ENCODE measurements around the gene AHNAK2. TPM values are rescaled to one million over a fixed set of nuclear protein-coding genes. Genes with fewer than 3 reads are reported as not detected.
"Not testable (repeated sequence)": the region's sequence is repeated elsewhere in the genome, so short reads cannot be mapped to it uniquely, and the experiment has no call there.

The AHNAK2 gene
- 12.3 and 13.3 TPM in 2 replicates for total RNA-seq (2014; rRNA removed; shearing (Covaris generic))
- 5.8 and 8.0 TPM in 2 replicates for polyA plus RNA-seq (2015; cell fraction: cytosol; rRNA removed)
- 97.1 and 159 TPM in 2 replicates for polyA plus RNA-seq (2015; cell fraction: nucleus; rRNA removed)

DNA sequence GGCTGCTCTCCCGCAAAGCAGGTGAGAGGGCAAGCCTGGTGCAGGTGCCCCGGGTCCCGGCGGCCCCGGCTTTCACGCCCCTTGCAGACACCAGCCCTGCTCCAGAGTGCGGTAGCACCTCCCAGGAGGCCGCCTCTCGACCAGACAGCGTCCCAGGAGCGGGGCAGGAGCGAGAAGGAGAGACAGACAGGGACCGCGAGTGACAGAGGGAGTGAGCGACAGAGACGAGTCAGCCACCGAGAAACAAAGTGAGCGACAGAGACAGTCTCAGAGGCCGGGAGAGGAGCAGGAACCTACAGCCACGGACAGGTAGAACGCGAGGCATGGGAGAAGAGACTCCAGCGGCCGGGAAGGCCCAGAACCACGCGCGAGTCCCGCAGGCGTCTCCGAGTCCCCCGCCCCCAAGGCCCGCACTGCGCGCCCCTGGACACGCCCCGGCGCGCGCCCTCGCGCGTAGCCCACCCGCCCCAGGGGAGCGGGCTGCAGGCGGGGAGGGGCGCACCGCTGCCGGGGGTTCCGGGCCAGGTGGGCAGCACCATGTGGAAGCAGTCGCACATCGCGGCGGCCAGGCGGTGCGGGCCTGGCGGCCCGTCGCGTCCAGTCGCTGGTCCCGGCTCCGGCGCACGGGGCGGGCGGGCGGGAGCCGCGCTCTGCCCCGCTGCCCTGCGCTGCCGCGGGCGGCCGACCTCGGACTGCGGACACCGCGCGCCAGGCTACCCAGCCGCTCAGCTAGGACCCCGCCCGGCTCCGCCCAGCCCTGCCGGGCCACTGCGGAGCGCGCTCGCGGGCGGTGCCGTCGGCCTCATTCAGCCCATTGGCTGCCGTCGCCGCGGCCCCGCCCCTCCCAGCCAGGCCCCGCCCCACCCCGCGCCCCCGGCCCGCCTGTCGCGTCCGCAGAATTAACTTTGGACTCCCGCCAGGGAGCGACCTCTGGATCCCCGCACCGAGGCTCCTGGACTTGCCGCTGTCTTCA lies at the start of gene AHNAK2:
AHNAK2 (minus strand) TSS at position 694 of the 973 bp plus-strand sequence; CDS start at position 557, 137 bp downstream.
- DNase-seq (ENCODE audit: low read depth, low spot score) = peak; percentile 77
- in situ Hi-C loops (cut with HindIII; ENCODE audit: low pct_unique_long_range_greater_than_20kb, low sequenced_read_pairs) = no loop called here

DNA sequence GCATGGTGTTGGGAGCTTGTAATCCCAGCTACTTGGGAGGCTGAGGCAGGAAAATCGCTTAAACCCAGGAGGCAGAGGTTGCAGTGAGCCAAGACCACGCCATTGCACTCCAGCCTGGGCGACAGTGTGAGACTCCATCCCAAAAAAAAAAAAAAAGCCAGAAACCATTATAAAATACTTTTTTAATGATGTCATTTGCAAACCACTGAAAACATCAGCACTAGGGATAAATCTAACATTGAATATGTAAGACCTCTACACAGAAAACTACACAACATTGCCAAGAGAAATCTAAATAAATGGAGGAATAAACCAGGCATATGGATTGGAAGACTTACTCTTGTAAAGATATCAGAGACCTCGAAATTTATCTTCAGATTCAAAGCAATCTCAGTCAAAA lies 49.5 kb upstream of the AHNAK2 start:
- in situ Hi-C loops (cut with HindIII; ENCODE audit: low pct_unique_long_range_greater_than_20kb, low sequenced_read_pairs); DNase-seq (ENCODE audit: low read depth, low spot score): not testable (repeated sequence)

DNA sequence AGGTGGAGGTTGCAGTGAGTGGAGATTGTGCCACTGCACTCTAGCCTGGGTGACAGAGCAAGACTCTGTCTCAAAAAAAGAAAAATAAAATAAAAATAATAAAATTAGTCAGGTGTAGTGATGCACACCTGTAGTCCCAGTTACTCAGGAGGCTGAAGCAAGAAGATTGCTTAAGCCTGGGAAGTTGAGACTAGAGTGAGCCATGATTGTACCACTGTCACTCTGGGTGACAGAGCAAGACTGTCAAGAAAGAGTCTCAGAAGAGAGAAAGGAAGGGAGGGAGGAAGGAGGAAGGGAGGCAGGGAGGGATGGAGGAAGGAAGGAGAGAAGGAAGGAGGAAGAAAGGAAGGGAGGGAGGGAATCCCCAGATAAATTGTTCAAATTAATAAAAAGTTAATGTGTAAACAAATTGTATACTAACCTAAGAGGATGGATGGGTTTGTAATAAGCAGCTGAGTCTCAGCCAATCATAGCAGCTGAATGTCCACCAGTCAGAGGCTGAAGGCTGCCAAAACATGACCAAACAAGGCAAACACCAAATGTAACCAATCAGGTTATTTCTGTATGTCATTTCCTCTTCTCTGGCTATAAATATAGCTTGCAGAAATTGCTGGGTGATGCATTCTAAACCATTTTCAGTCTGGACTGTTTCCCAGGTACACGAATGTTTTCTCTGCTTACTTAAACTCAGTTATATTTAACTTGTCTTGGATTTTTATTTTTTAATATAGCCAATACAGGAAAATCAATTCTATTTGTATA lies 48.8 kb upstream of the AHNAK2 start:
- in situ Hi-C loops (cut with HindIII; ENCODE audit: low pct_unique_long_range_greater_than_20kb, low sequenced_read_pairs) = no loop called here

DNA sequence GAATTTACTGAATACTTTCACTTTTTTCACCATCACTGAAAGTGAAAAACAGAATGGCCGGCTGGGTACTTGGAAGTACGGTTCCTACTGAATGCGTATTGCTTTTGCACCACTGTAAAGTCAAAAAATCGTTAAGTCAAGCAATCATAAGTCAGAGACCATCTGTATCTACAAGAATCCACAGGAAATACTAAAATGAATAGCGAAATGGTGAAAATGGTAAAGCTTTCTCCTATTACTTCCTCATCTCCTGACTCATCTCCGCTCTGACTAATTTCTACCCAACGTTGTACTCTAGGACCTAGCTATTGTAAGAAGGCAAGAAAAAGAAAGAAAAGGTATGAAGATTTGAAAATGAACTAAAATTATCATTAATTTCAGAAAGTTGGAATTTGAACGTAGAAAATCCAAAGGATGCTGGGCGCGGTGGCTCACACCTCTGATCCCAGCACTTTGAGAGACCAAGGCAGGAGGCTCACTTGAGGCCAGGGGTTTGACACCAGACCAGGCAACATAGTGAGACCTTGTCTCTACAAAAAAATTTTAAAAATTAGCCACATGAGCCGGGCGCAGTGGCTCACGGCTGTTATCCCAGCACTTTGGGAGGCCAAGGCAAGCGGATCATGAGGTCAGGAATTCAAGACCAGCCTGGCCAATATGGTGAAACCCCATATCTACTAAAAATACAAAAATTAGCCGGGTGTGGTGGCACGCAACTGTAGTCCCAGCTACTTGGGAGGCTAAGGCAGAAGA lies 48.0 kb upstream of the AHNAK2 start:
- DNase-seq (ENCODE audit: low read depth, low spot score) = no peak
- in situ Hi-C loops (cut with HindIII; ENCODE audit: low pct_unique_long_range_greater_than_20kb, low sequenced_read_pairs) = no loop called here

More for the DNA sequence above, 48.8 kb upstream of the AHNAK2 start:
- peak; percentile 57 for DNase-seq (ENCODE audit: low read depth, low spot score)

DNA sequence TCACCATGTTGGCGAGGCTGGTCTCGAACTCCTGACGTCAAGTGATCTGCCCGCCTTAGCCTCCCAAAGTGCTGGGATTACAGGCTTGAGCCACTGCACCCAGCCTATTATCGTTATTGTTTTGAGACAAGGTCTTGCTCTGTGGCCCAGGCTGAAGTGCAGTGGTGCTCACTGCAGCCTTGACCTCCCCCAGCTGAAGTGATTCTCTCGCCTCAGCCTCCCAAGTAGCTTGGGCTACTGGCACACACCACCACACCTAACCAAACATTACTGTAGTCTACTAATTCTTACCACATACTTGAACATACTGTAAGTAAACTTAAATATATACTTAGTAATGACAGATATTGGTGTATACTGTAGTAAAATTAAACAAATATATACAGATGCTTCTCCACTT lies 47.3 kb upstream of the AHNAK2 start:
- no peak for DNase-seq (ENCODE audit: low read depth, low spot score)
- in situ Hi-C loops (cut with HindIII; ENCODE audit: low pct_unique_long_range_greater_than_20kb, low sequenced_read_pairs) = no loop called here

DNA sequence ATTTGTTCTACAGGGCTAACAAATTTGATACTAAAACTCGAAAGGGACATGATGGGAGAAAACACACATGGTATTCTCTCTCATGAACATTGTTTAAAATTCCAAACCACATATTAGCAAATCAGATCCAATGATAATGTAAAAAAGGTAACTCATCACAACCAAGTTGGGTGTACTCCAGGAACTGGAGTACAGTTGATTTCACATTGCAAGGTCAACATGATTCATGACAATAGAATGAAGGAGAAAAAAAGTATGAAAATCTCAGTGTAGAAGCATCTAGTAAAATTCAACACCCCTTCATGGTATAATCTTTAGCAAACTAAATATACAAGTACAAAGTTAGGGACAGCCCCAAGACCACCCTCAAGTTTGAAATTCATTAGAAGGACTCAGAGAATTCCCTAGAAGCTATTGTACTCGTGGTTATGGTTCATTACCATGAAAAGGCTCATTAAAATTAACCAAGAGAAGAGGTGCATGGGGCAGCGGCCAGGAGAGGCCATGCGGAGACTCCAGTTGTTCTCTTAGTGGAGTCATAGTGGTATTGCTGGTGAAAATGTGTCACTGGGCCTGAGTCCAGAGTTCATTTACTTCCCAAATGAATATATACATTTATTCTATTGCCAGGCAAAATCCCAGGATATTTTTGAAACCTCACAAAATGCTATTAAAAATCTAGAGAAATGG lies 45.8 kb upstream of the AHNAK2 start:
- in situ Hi-C loops (cut with HindIII; ENCODE audit: low pct_unique_long_range_greater_than_20kb, low sequenced_read_pairs) = no loop called here
- DNase-seq (ENCODE audit: low read depth, low spot score) = peak; percentile 48

DNA sequence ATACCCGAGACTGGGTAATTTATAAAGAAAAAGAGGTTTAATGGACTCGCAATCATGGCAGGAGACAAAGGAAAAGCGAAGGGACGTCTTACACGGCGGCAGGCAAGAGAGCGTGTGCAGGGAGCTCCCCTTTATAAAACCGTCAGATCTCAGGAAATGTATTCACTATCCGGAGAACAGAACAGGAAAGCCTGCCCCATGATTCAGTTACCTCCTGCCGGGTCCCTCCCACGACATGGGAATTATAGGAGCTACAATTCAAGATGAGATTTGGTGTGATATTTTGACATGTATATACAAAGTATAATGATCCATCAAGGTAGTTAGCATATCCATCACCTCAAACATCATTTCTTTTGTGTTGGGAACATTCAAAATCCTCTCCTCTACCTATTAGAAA lies 45.0 kb upstream of the AHNAK2 start:
- peak; percentile 79 for DNase-seq (ENCODE audit: low read depth, low spot score)
- in situ Hi-C loops (cut with HindIII; ENCODE audit: low pct_unique_long_range_greater_than_20kb, low sequenced_read_pairs) = no loop called here

DNA sequence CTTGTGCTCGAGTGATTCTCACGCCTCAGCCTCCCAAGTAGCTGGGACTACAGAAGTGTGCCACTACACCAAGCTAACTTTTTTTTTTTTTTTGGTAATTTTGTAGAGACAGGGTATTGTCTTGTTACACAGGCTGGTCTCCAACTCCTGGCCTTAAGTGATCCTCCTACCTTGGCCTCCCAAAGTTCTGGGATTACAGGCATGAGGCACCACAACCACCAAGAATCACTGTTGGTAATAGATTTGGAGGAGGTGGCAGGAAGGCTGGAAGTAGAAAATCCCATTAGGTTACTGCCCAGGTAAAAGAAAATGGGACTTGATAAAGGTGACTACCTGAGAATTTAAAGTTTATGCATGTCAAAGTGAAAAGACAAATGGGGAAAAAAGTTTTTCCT lies 44.1 kb upstream of the AHNAK2 start:
- DNase-seq (ENCODE audit: low read depth, low spot score) = peak; percentile 39
- in situ Hi-C loops (cut with HindIII; ENCODE audit: low pct_unique_long_range_greater_than_20kb, low sequenced_read_pairs) = no loop called here

DNA sequence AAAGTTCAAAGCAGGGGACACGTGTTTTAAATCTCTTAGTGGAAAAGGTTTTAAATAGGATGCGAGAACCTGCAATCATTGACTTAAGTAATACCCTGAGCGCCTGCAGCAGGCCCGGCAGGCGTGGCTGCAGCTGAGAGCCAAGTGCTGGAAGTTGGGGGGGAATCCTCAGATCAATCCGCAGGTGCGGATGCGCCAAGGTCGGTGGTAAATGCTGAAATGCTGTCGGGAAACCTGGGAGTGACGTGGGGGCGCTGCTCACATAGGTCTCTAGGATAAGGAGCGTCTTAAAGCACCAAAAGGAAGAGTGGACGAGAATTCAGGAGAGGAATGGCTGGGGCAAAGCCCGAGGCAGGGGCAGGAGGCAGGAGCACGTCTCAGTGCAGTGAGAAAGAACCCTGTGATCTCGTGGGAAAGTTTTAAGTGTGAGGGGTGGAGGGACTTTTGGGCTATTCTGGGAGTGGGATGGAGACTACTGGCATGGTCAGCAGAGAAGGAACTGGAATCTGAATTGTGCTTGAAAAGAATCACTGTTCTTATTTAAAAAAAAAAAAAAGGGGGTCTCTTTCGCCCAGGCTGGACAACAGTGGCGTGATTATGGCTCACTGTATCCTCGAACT lies 43.6 kb upstream of the AHNAK2 start:
- in situ Hi-C loops (cut with HindIII; ENCODE audit: low pct_unique_long_range_greater_than_20kb, low sequenced_read_pairs) = no loop called here

DNA sequence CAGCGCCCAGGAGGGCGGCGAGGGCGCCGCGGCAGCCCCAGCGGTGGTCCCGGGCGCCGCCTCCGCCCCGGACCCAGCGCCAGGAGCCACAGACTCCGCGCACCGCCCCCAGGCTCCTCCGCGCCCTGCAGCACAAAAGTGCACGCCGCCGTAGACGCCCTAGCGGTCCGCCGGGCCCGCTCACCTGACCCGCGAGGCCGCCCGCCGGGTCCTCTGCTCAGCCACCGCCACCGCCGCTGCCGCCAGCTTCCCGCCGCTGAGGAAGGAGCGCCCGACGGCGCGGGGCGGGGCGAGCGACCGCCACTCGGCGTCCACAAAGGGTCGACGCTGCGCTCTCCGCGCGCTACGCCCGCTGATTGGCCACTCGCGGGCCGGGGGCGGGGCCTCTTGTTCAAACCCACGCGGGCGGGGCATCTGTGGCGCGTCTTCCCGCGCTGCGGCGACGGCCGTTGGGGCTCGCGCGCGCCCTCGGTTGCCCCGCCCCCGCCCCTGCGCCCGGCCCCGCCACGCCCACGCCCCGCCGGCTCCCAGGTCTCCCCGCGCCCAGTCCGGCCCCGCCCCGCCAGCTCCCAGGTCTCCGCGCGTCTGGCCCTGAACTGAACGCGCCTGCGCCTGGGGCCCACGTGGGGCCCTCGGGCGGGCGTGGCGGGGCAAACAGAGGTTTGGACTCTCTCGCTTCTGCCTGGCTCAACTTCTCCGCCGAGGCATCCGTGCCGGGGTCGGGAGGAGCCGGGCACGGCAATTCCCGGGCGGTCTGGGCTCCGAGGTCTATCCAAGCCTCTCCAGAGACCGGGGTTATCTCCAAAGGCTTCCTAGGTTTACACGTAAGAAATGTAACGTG lies 42.9 kb upstream of the AHNAK2 start, which contains the start of gene CDCA4:
CDCA4 (minus strand) TSS at position 269 of the 841 bp plus-strand sequence. CDS start 9,154 bp downstream, outside the sequence.
- DNase-seq (ENCODE audit: low read depth, low spot score) = peak; percentile 96
- in situ Hi-C loops (cut with HindIII; ENCODE audit: low pct_unique_long_range_greater_than_20kb, low sequenced_read_pairs) = no loop called here

More for the DNA sequence above, 43.6 kb upstream of the AHNAK2 start:
- DNase-seq (ENCODE audit: low read depth, low spot score) = peak; percentile 43

DNA sequence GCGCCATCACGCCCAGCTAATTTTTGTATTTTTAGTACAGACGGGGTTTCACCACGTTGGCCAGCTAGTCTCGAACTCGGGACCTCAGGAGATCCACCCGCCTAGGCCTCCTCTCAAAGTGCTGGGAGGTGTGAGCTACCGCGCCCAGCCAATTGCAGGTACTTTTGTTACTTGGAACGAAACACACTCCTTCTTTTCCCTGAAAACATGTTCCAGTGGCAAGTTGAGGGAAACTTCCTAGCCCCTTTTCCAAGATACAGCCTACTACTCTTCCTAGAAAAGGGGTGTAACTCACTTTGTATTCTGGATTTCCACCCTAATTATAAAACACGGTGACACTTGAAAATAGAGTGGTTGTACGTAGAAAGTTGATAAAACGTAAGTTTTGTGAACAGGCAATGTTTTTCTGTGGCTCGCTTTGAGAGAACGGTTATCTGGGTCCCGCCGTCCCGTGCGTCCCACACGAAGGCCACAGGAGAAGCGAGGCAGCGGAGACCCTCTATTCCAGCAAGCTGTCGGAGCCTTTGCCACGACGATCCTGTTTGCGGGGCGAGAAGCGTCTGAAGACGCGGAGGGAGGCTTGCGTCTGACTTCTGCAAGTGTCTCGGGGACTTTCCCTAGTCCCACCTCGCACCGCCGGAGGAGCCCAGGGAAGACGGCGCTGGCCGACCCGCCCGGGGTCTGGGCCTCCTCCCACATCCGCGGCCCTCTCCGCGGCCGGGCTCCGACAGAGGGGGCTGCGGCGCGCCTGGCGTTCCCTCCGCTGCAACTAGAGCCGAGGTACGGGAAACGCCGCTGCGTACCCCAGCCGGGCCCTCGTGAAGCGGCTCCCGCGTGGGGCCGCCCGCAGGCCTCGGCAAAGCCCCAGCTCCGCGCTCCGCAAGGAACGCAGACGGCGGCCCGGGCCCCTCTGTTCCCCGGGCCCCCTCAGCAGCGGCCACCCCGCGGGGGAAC lies 42.0 kb upstream of the AHNAK2 start:
- in situ Hi-C loops (cut with HindIII; ENCODE audit: low pct_unique_long_range_greater_than_20kb, low sequenced_read_pairs) = no loop called here
- no peak for DNase-seq (ENCODE audit: low read depth, low spot score)

DNA sequence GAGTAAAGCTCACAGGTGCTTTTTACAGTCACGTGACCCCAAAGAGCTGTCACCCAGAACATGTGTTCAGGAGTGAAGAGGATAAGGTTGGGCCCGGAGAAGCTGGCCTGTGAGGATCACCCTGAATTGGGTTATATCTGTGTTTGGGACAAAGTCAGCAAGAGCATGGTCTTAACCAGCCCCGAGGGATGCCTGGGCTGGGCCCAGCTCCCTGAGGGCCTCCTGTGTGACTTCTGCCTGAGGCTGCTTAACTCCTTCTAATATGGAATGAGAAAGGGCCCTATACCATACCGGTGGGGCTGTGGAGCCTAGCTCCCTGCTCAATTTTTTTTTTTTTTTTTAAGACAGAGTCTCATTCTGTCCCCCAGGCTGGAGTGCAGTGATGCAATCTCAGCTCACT lies 40.2 kb upstream of the AHNAK2 start:
- in situ Hi-C loops (cut with HindIII; ENCODE audit: low pct_unique_long_range_greater_than_20kb, low sequenced_read_pairs) = no loop called here
- DNase-seq (ENCODE audit: low read depth, low spot score) = no peak

DNA sequence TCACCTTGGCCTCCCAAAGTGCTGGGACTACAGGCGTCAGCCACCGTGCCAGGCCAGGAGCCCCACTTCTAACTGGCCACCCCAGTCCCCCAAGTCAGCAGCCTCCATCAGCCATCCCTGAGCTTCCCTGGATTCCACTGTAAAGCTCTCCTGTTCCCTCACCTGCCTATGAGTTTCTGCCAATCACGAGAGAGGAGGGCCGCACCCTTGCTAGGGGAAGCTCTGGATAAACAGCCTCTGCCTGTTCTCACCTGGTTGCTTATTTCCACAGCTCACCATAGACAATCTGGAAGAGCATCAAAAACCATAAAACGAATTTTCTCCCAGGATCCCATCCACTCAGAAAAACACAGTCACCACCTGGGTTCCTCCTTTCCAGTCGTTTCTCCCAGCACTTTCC lies 37.7 kb upstream of the AHNAK2 start:
- DNase-seq (ENCODE audit: low read depth, low spot score) = no peak
- in situ Hi-C loops (cut with HindIII; ENCODE audit: low pct_unique_long_range_greater_than_20kb, low sequenced_read_pairs) = no loop called here

DNA sequence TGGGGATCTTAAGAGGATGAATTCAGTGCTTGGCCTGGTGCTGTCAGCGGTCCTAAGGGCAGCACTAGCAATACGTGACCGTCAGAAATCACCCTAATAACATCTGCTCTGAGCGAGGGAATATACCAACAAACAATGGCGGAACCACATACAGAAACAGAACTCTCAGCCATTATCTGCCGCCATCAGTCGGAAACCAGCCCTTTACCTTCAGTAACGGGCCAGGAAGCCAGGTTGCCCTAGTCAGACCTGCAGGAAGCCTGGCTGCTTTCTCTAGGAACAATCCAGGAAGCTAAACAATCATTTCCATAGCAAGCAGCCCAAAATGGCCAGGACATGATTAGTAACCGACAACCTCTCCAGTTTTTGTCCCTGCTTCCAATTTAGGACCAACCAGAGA lies 37.1 kb upstream of the AHNAK2 start:
- DNase-seq (ENCODE audit: low read depth, low spot score) = no peak
- in situ Hi-C loops (cut with HindIII; ENCODE audit: low pct_unique_long_range_greater_than_20kb, low sequenced_read_pairs) = no loop called here

DNA sequence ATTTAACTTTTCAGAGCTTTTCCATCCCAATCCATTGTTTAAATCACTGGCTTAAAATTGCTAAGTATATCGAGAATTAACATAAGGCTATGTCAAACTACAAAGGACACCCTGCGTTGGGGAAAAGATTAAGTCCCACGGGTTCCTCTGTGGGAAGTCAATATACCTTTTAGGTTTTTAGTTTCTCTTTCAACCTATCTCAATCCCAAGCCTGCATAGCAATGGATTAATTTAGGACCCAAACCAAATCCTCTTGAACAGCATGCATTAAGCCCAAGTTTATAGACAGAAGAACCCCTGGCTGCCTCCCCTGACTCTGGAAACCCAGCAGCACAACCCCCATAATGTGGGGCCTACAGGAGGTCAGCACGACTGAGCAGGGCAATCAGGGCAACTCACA lies 36.5 kb upstream of the AHNAK2 start:
- in situ Hi-C loops (cut with HindIII; ENCODE audit: low pct_unique_long_range_greater_than_20kb, low sequenced_read_pairs) = no loop called here
- DNase-seq (ENCODE audit: low read depth, low spot score) = no peak
